Right renal pelvis (tissue), 4 donors: ENCODE measurements around the gene FUZ. TPM values are rescaled to one million over a fixed set of nuclear protein-coding genes. Genes with fewer than 3 reads are reported as not detected.

Experiments used
- DNase-seq, 4 donors: peaks; one replicate each; pipeline ENCODE4 v3.0.0-alpha.2; 2013; ENCODE audit warnings: low read depth in 4 of 4, low spot score in 3 of 4, missing footprints in 1 of 4
- polyA plus RNA-seq, 4 donors: library from polyadenylated mRNA; unstranded; fragments of 120-200 nt; gene quantifications; one replicate each; pipeline ENCODE4 v1.2.1, GENCODE V29; 2013; ENCODE audit not compliant: insufficient read length in 4 of 4

The FUZ gene
- polyA plus RNA-seq, 4 donors, result 29.6 to 40.2 (median 31.7) TPM

- DNase-seq, result no peak
Observed at GRCh38 chr19:49788857-49789256, 24.2 kb downstream of the FUZ start.

GRCh38 chr19:49787746-49788145 is 25.3 kb downstream of the FUZ start:
- no peak for DNase-seq

DNA sequence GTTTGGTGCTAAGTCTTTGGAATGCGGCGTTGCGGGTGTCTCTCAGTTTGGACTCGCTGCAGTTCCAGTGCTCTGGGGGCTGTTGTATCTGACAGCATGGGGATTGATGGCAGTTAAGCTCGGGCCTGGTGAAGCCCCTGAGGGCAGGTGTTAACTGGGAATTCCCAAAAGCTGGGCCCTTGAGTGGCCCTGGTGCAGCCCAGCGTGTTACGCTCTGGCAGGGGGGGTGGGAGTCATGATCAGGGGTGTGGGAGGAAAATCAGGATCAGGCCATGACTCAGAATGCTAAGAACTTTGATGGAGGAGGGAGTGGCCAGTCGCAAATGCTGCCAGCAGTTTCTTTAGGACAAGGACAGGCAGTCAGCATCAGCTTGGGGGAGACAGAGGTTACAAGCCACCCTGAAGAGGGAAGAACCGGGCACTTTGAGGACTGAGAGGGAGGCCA is 26.7 kb downstream of the FUZ start:
- no peak for DNase-seq

- no peak for DNase-seq
Observed at GRCh38 chr19:49782515-49782914, 30.6 kb downstream of the FUZ start.

GRCh38 chr19:49781394-49781793 is 31.7 kb downstream of the FUZ start:
- no peak for DNase-seq

DNA sequence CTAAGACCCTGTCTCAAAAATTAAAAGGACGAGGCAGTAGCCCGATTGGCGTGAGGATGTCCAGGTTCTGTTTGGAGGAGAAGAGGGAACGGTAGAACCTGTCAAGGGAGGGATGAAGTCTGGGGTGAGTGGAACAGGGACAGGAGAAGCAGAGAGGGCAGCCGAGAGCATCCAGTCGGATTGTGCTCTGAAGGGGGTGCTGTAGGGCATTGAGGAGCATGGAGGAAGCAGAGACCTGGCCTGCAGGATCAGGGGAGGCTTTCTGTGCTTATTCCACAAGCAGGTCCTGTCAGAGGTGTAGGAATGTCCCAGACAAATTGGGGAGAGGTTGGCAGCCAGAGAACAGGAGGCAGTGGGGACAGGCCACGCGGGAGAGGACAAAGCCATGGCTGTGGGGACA is 32.2 kb downstream of the FUZ start:
- DNase-seq, result no peak

DNA sequence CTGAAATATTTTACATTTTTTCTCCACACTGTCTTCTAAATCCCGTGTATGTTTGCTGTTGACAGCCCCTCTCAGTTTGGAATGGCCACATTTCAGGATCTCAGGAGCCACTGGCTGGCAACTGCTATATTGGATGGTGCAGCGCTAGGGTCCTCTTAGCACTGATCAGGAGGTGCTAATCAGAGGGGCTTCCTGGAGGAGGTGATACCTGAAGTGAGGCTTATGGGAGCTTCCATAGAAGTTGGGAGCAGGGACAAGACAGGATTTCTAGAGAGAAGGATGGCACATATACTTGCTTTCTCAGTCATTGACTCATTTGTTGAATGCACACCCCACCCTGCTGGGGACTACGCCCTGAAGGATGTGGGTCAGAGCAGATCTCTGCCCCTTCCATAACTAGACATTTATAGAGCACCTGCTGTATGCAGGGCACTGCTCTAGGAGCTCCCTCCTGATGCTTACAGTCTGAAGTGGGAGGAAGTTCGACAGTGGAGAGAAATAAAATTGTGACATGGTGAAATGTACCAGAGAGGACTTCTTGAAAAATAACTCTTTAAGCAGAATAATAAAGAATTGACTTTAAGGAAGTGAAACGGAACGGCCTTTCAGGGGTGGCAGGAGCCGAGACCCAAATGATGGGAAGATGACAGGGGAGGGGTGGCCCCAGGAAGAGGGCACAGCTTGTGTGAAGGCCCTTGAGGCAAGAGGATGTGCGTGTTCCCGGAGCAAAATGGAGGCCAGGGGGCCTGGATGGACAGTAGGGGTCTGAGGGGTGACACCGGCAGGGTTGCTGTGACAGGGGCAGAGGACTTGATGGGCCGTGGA is 33.1 kb downstream of the FUZ start:
- no peak for DNase-seq

DNA sequence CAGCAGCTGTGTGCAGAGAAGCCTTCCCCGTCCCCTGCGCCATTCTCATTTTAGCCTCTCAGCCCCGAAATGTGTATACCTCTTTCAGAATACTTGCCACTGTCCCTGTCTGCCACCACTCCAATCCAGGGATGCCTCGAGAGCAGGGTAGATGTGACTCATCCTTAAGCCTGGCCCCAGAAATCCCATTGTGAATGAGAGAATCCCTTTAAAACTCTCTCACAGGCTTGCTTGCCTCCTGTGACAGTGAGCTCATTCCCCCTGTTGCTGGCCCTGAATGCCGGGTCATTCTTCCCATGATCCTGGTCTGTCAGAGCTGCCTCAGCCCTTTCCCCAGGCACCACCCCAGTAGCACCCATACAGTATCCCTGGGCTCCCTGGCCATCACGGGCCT is 36.7 kb downstream of the FUZ start:
- no peak for DNase-seq

DNA sequence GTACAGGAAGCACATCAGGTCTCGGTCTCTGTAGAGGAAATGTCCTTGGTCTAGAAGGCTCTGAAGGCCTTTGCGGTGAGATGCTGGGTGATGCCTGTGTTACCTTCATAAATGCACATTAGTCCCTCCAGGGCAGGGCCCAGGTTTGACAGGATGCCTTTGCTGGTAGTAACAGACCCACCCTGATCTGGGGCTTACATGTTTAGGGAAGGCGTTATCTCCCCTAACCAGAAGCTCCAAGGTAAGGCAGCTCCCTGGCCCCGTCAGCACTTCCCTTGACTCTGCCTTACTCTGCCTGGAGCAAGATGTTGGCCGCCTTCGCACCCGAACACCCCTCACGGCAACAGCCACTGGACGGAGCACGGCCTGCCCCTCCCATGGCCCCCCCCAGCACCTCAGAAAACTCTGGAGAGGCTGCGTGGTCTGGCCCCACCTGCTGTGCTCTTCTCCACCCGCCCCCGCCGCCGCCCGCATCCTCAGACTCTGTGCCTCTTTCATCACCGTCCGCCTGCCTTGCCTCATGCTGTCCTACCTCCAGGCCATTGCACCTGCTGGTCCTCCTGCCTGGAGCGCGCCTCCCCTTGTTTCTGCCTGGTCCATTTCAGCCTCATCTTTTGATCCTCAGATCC is 37.2 kb downstream of the FUZ start:
- no peak for DNase-seq

- no peak for DNase-seq
Observed at GRCh38 chr19:49774969-49775368, 38.1 kb downstream of the FUZ start.

GRCh38 chr19:49773663-49774350 is 39.3 kb downstream of the FUZ start:
- DNase-seq, result no peak

DNA sequence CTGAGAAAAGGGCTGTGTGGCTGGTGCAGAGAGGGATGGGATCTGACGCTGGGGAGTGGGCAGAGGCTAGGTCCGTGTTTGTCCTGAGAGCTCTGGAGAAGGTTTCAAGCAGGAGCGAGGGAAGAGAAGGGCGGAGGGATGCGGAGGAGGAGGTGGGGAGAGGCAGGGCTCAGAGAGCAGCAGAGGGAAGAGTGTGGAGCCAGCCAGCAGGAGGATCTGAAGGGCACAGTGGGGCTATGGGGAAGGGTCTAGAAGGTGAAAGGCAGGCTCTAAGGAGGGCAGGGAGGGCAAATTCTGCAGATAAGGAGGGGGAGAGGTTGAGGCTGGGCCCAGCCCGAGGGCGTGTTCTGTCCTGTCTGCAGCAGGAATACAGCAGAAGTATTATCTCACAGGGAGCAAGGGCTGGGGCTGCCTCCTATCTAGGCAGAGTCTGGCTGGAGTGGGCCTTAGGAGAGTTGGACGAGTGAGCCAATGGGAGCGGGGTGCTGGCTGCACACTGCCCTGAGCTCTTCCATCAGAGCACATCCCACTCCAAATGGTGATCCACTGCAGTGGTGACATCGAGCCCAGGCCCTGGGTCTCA is 40.2 kb downstream of the FUZ start:
- DNase-seq, result no peak

- no peak for DNase-seq
Observed at GRCh38 chr19:49771674-49772139, 41.4 kb downstream of the FUZ start.

- DNase-seq, result no peak
Observed at GRCh38 chr19:49770529-49770928, 42.6 kb downstream of the FUZ start.

- no peak for DNase-seq
Observed at GRCh38 chr19:49767967-49768581, 45.0 kb downstream of the FUZ start.

DNA sequence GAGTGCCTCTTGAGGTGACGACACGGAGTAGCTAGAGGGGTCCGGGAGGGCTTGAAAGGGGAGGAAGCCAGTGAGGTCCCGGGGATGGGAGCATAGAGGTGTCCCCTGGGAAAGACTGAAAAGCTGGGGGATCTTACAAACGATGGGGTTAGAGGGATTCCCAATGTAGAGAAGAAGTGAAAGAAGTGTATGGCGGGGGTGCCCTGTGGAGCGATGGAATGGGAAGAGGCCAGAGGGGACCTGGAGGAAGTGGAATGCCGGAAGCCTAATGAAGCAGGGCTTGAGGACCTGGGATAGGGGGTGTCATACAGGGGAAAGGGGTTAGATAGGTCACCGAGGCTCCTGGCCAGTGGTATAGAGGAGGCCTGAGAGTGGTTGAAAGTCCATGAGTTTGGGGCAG is 45.7 kb downstream of the FUZ start:
- peak in 1 of 4 donors; percentile 9 for DNase-seq

- peak in 1 of 4 donors; percentile 20 for DNase-seq
Observed at GRCh38 chr19:49766930-49767299, 46.2 kb downstream of the FUZ start, which contains the start of gene AP2A1. Gene AP2A1, plus strand, starts transcription at chr19:49767001. Its CDS starts 133 bp downstream, at chr19:49767134.

- DNase-seq, result peak; percentile 98 to 99 (median 98)
Observed at GRCh38 chr19:49766007-49766929, 46.8 kb downstream of the FUZ start.

GRCh38 chr19:49764341-49764740 is 48.8 kb downstream of the FUZ start:
- DNase-seq, result no peak
